Fibroblast of mammary gland (primary cell): ENCODE measurements around the gene ZNF710.
"Not testable (repeated sequence)": the region's sequence is repeated elsewhere in the genome, so short reads cannot be mapped to it uniquely, and the experiment has no call there.

ENCODE experiments used
- DNase-seq: peaks from one replicate; pipeline ENCODE4 v3.0.0-alpha.2; 2010; ENCODE audit warnings: low read depth
- H3K4me3 ChIP-seq: 2 replicates; pipeline ENCODE4 v1.5.1; 2011; ENCODE audit warnings: low read depth, mild to moderate bottlenecking, low read length, moderate library complexity; ENCODE audit not compliant: control insufficient read depth
- TF ChIP-seq, protein P1 (sequence below): conservative IDR thresholded peaks from 2 replicates; pipeline ENCODE4 v1.5.1; 2011; ENCODE audit warnings: low read depth, low read length, inconsistent platforms; ENCODE audit not compliant: control insufficient read depth, insufficient read depth

The ZNF710 gene

DNA sequence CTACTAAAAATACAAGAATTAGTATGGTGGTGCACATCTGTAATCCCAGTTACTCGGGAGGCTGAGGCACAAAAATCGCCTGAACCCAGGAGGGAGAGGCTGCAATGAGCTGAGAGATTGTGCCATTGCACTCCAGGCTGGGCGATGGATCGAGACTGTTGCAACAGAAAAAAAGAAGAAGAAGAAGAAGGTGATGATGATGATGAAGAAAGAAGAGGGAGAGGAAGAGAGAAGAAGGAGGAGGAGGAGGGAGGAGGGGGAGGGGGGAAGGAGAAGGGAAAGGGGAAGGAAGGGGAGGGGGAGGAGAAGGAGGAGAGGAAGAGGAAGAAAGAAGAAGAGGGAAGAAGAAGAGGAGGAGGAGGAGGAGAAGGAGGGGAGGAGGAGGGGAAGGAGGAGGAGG is 33.2 kb upstream of the ZNF710 start:
- DNase-seq, result no peak
- TF ChIP-seq, protein P1, sequence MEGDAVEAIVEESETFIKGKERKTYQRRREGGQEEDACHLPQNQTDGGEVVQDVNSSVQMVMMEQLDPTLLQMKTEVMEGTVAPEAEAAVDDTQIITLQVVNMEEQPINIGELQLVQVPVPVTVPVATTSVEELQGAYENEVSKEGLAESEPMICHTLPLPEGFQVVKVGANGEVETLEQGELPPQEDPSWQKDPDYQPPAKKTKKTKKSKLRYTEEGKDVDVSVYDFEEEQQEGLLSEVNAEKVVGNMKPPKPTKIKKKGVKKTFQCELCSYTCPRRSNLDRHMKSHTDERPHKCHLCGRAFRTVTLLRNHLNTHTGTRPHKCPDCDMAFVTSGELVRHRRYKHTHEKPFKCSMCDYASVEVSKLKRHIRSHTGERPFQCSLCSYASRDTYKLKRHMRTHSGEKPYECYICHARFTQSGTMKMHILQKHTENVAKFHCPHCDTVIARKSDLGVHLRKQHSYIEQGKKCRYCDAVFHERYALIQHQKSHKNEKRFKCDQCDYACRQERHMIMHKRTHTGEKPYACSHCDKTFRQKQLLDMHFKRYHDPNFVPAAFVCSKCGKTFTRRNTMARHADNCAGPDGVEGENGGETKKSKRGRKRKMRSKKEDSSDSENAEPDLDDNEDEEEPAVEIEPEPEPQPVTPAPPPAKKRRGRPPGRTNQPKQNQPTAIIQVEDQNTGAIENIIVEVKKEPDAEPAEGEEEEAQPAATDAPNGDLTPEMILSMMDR, result no peak
- no peak overlapping the region for H3K4me3 ChIP-seq

DNA sequence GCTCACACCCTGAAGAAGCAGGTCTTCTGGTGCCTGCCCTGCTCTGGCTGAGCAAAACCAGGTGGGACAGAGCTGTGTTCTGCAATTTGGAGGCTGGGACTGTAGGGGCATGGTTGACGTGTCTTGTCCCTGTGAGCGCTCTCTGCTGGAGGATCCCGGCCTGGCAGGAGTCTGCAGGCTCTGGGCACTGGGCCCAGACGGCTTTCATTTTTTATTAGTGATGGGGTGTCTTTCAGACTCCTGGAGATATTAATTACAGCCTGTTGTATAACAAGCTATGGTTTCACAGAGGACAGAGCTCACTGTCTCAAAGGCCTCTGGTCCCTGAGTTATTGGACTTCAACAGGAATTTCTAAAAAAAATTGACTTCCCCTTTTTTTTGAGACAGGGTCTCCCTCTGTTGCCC is 29.5 kb upstream of the ZNF710 start:
- TF ChIP-seq, protein P1, result peak; percentile 73
- DNase-seq, result peak; percentile 62
- H3K4me3 ChIP-seq, result no peak overlapping the region

DNA sequence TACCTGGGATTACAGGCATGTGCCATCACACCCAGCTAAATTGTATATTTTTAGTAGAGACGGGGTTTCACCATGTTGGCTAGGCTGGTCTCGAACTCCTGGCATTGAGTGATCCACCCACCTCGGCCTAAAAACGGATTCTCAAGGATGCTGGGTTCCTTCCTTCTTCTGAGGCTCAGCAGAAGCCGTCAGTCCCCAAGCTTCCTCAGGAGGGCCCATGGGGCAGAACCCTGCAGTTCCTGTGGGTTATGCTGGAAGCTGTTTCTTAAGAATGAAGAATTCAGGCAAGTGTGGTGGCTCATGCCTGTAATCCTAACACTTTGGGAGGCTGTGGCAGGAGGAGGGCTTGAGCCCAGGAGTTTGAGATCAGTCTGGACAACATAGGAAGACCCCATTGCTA is 29.0 kb upstream of the ZNF710 start:
- TF ChIP-seq, protein P1, result no peak
- no peak for DNase-seq
- no peak overlapping the region for H3K4me3 ChIP-seq

DNA sequence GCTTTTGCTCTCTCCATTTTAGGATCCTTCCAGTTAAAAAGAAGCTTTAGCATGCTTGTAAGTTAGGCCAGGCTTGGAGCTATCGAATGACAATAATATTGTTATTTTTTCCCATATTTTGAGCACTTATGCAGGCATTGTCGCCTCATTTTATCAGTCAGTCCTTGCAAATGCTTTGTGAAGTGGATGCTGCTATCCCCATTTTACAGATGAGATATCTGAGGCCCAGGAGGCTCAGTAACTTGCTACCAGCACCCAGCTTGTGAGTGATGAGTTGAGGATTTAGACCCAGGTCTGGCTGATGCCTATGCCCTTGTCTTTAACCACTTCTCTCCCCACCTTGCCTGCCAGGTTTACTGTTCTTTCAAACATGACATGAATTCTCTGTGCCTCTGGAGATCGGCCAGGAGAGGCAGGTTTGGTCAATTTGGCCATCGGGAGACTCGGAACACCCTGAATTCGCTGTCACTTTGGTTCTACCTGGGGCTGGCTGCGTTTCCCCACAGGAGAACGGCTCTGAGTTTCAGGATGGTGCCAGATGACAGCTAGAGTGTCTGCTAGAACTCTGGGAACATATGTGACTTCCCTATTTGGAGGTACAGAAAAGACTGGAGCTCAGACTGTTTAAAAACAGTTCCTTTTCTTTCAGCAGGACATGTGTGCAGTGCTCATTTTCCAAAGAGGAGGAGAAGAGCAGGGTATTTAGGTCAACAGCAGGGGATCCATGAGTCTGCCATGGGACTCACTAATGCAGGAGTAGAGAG is 25.5 kb upstream of the ZNF710 start:
- H3K4me3 ChIP-seq, result no peak overlapping the region
- TF ChIP-seq, protein P1, result no peak
- no peak for DNase-seq

- no peak for DNase-seq
- no peak overlapping the region for H3K4me3 ChIP-seq
- TF ChIP-seq, protein P1, result no peak
Measured at GRCh38 chr15:89976246-89976600, 24.9 kb upstream of the ZNF710 start.

DNA sequence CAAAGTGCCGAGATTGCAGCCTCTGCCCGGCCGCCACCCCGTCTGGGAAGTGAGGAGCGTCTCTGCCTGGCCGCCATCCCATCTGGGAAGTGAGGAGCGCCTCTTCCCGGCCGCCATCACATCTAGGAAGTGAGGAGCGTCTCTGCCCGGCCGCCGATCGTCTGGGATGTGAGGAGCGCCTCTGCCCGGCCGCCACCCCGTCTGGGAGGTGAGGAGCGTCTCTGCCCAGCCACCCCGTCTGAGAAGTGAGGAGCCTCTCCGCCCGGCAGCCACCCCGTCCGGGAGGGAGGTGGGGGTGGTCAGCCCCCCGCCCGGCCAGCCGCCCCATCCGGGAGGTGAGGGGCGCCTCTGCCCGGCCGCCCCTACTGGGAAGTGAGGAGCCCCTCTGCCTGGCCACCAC is 23.3 kb upstream of the ZNF710 start:
- H3K4me3 ChIP-seq, DNase-seq: not testable (repeated sequence)

DNA sequence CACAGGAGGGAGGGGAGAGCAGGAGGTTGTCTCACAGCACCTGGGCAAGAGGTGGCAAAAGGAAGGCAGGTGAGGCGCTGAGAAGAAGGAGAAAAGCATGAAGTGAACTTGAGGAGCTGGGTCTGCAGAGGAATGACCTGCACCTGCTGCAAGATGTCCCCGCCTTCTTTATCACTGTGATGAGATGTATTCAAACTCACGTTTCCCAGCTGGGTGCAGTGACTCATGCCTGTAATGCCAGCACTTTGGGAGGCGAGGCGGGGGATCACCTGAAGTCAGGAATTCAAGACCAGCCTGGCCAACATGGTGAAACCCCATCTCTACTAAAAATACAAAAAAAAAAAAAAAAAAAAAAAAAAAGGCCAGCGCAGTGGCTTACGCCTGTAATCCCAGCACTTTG is 22.2 kb upstream of the ZNF710 start:
- no peak overlapping the region for H3K4me3 ChIP-seq
- no peak for DNase-seq
- TF ChIP-seq, protein P1, result no peak
